ENCODE measurements around the gene MOV10. TPM values are rescaled to one million over a fixed set of nuclear protein-coding genes. Genes with fewer than 3 reads are reported as not detected.

MOV10 gene
- total and polyA plus RNA-seq, 2 of the 8 experiments (the other 6 are each of a cell fraction or from before 2014, with no cell fraction given): 57.3 to 109 TPM

DNA sequence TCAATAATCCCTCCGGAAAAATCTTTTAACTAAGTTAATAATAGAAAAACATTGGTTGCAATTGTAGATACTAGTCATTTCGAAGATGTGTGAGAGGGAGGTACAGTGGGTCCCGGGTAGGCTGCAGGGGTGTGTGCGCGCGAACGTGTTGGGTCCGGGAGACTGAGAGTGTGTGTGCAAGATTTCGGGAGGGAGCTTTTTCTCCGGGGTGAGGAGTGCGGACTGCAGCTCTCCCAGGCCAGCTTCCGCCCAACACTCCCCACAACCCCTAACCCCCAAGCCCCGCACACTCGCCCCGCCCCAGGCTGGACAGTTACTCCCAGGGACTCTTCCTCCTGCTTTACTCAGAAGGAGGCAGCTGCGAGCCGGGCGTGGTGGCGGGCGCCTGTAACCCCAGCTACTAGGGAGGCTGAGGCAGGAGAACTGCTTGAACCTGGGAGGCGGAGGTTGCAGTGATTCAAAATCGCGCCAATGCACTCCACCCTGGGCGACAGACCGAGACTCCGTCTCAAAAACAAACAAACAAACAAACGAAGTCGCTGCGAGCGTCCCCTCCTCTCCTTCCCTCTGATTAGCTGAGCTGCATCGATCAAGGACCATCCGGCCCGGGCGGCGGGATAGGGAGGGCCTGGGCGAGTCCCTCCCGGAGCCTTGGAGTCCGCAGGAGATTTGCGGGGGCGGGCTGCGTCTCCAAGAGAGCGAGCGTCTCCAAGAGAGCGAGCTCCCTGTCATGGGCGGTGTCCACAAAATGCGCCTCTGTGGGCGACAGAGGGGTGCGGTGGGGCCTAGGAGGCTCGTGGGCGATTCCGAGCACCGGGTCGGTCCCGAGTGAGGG is 68.9 kb downstream of the MOV10 start:
- Histone ChIP-seq H3K36me3 (ENCODE audit: control insufficient read depth in 2 of 4, insufficient read depth in 4 of 4, low read length in 3 of 4) (no peaks in the 10 kb centered on the region), H3K4me1 (replicated peaks in 1 of 4; ENCODE audit: control insufficient read depth in 3 of 4, insufficient read depth in 4 of 4, low read length in 3 of 4) (peaks cover 0 to 7% (median 5%) of the 10 kb centered on the region in 4 experiments; a peak in 4 of 7 replicates), H3K14ac (ENCODE audit: insufficient read length) (no peak overlapping the region), H3K9ac (replicated peaks in 1 of 4; ENCODE audit: extremely low read depth in 1 of 4, low read depth in 3 of 4, low read length in 3 of 4) (peak overlapping the region in 2 of 4 experiments; percentile 3 to 4; a peak in 1 of 7 replicates), H2BK12ac (ENCODE audit: low read depth, low read length) (peak overlapping the region; percentile 2; the same call in 1 of the 2 replicates), H2BK20ac (ENCODE audit: low read length) (no peak overlapping the region), H3K4ac (replicated peaks; ENCODE audit: insufficient read length, low read depth, low read length) (no peak overlapping the region), H4K5ac (ENCODE audit: insufficient read length, low read depth, low read length) (no peak overlapping the region), H3K56ac (replicated peaks; ENCODE audit: insufficient read length, low read depth, low read length) (no peak overlapping the region), H2BK5ac (ENCODE audit: low read depth, low read length) (no peak overlapping the region), H3K23me2 (ENCODE audit: low read depth, low read length) (peaks cover 10% of the 10 kb centered on the region; the same call in 1 of the 2 replicates), H4K8ac (ENCODE audit: extremely low read depth, insufficient read depth, low read length) (peak overlapping the region; percentile 45), H4K20me1 (replicated peaks in 1 of 2; ENCODE audit: control insufficient read depth in 1 of 2, insufficient read depth in 2 of 2, low read length in 2 of 2) (no peaks in the 10 kb centered on the region), H3K4me2 (ENCODE audit: insufficient read depth in 1 of 2, low read depth in 2 of 2, low read length in 2 of 2) (peak overlapping the region; percentile 78 to 85), H3K18ac (ENCODE audit: extremely low read depth, low read length) (peak overlapping the region; percentile 71), H2AK5ac (ENCODE audit: low read depth, low read length) (no peak overlapping the region), H3K79me1 (ENCODE audit: low read depth, low read length) (no peaks in the 10 kb centered on the region), H3K4me3 (ENCODE audit: extremely low read depth in 1 of 4, insufficient read depth in 2 of 4, low read depth in 3 of 4, low read length in 4 of 4) (peak overlapping the region; percentile 39 to 59 (median 50)), H3K27ac (ENCODE audit: low read depth, low read length) (no peak overlapping the region), H2BK15ac (ENCODE audit: low read length) (no peak overlapping the region), H3K27me3 (replicated peaks in 1 of 4; ENCODE audit: control insufficient read depth in 3 of 4, extremely low read depth in 1 of 4, insufficient read depth in 3 of 4, low read length in 3 of 4) (peaks cover 9 to 34% (median 27%) of the 10 kb centered on the region in 4 experiments), H3K9me3 (ENCODE audit: insufficient read depth in 2 of 2, low read depth in 1 of 2, low read length in 1 of 2) (peaks cover 0 to 7% of the 10 kb centered on the region in 2 experiments; a peak in 1 of 4 replicates), H4K91ac (replicated peaks; ENCODE audit: insufficient read length, low read length) (peak overlapping the region; percentile 74), H3K23ac (ENCODE audit: insufficient read length) (no peak overlapping the region), H2AFZ (ENCODE audit: low read length) (peak overlapping the region; percentile 61), H2BK120ac (replicated peaks; ENCODE audit: low read depth, low read length) (no peak overlapping the region), H3K79me2 (ENCODE audit: control insufficient read depth in 1 of 2, insufficient read depth in 2 of 2, low read length in 2 of 2) (no peaks in the 10 kb centered on the region)
- ChIA-PET CTCF (ENCODE audit: partially characterized antibody) (interaction anchor here (0.6 to 7.4 kb wide), 22 partner anchors 10 to 354 kb away, joined by 3 to 73 read pairs (median 5); partner anchors contain the start of genes LRIG2 and PPM1J), POLR2A (ENCODE audit: partially characterized antibody) (interaction anchor here (1.4 to 2.9 kb wide), 3 partner anchors 9 to 24 kb away, joined by 3 to 15 read pairs (median 4); a partner anchor contains a TSS)
- 52% methylated on average over 42 of the region's 54 CpGs; no CpG with 5 or more reads in 1 of the 2 experiments for WGBS, 2 experiments (ENCODE audit: extremely low coverage in 1 of 2, insufficient coverage in 1 of 2, insufficient read length in 1 of 2, insufficient replicate concordance in 2 of 2, low coverage in 1 of 2, low lambda C conversion rate in 2 of 2, missing lambda C conversion rate in 1 of 2)
- FAIRE-seq (no peak), DNase-seq (ENCODE audit: low read depth in 1 of 2, low spot score in 2 of 2) (peak in 1 of 2 experiments; percentile 71)
- TF ChIP-seq EP300 (IDR thresholded peaks at IDR 0.05; ENCODE audit: borderline replicate concordance in 1 of 2, low read depth in 2 of 2, low read length in 2 of 2) (no peak), EGR1 (IDR thresholded peaks at IDR 0.05; ENCODE audit: borderline replicate concordance, low read depth, low read length) (peak; percentile 94)
